ENCODE data around the gene ZNF217.
"Not testable (repeated sequence)": the region's sequence is repeated elsewhere in the genome, so short reads cannot be mapped to it uniquely, and the experiment has no call there.

Gene ZNF217

GRCh38 chr20:53522696-53523095 lies 70.9 kb downstream of the ZNF217 start:
- FAIRE-seq (no peak), DNase-seq (ENCODE audit: insufficient read length, low spot score) (no peak)
- TF ChIP-seq CTCF (IDR thresholded peaks at IDR 0.05; ENCODE audit: insufficient read depth, missing control alignments), result no peak

GRCh38 chr20:53522026-53522425 lies 71.6 kb downstream of the ZNF217 start:
- DNase-seq (ENCODE audit: insufficient read length, low spot score), result no peak
- TF ChIP-seq CTCF (IDR thresholded peaks at IDR 0.05; ENCODE audit: insufficient read depth, missing control alignments), result no peak
- no peak for FAIRE-seq

GRCh38 chr20:53521421-53521820 lies 72.2 kb downstream of the ZNF217 start:
- DNase-seq (ENCODE audit: insufficient read length, low spot score); FAIRE-seq: not testable (repeated sequence)

- DNase-seq (ENCODE audit: insufficient read length, low spot score) (no peak), FAIRE-seq (no peak)
- TF ChIP-seq CTCF (IDR thresholded peaks at IDR 0.05; ENCODE audit: insufficient read depth, missing control alignments), result no peak
Measured at GRCh38 chr20:53517146-53517545, 76.5 kb downstream of the ZNF217 start.

Data from D721Med (cell line).